Mesenchymal stem cell (in vitro differentiated cells and primary cell): ENCODE data around the gene PYGO2.

Source experiments
- DNase-seq: peaks from one replicate; pipeline ENCODE4 v3.0.0-alpha.2; 2013
- H2AFZ ChIP-seq: one replicate; pipeline ENCODE4 v1.6.1; 2013; ENCODE audit warnings: low read depth, mild to moderate bottlenecking, control low read depth, inconsistent platforms, low read length, moderate library complexity
- H2AK5ac ChIP-seq: 2 replicates; pipeline ENCODE4 v1.6.1; 2013; ENCODE audit warnings: low read length, moderate library complexity, mild to moderate bottlenecking, inconsistent platforms; ENCODE audit not compliant: severe bottlenecking
- H2BK120ac ChIP-seq: one replicate; pipeline ENCODE4 v1.6.1; 2013; ENCODE audit warnings: low read depth, mild to moderate bottlenecking, inconsistent platforms, low read length, moderate library complexity
- H2BK12ac ChIP-seq, 2 experiments: one replicate each; pipeline ENCODE4 v1.6.1; 2013; ENCODE audit warnings: inconsistent platforms in 2 of 2, low read length in 2 of 2, mild to moderate bottlenecking in 2 of 2, moderate library complexity in 2 of 2, control low read depth in 1 of 2
- H2BK15ac ChIP-seq: one replicate; pipeline ENCODE4 v1.6.1; 2013; ENCODE audit warnings: mild to moderate bottlenecking, low read depth, inconsistent platforms; ENCODE audit not compliant: poor library complexity, severe bottlenecking
- H2BK5ac ChIP-seq: 2 replicates; pipeline ENCODE4 v1.6.1; 2013; ENCODE audit warnings: low read depth, mild to moderate bottlenecking, low read length, control low read depth, inconsistent platforms; ENCODE audit not compliant: poor library complexity, severe bottlenecking
- H3K14ac ChIP-seq, 2 experiments: one replicate each; pipeline ENCODE4 v1.6.1; 2013; ENCODE audit warnings: inconsistent platforms in 2 of 2, low read length in 2 of 2, control low read depth in 1 of 2, mild to moderate bottlenecking in 1 of 2, moderate library complexity in 1 of 2
- H3K18ac ChIP-seq, 2 experiments: one replicate each; pipeline ENCODE4 v1.6.1; 2013; ENCODE audit warnings: inconsistent platforms in 2 of 2, low read length in 2 of 2, control low read depth in 1 of 2, low read depth in 1 of 2, mild to moderate bottlenecking in 1 of 2
- H3K23ac ChIP-seq, 2 experiments: one replicate each; pipeline ENCODE4 v1.6.1; 2013; ENCODE audit warnings: inconsistent platforms in 2 of 2, low read length in 2 of 2, mild to moderate bottlenecking in 2 of 2, moderate library complexity in 2 of 2, control low read depth in 1 of 2
- H3K27ac ChIP-seq: 2 replicates; pipeline ENCODE4 v1.5.1; 2013; ENCODE audit warnings: mild to moderate bottlenecking, moderate library complexity, low read length, control low read depth, inconsistent platforms; ENCODE audit not compliant: poor library complexity, severe bottlenecking
- H3K27me3 ChIP-seq, 2 experiments: 2 replicates each; pipeline versions ENCODE4 v1.6.1 to v1.7.0; 2013; ENCODE audit warnings: low read length in 2 of 2, mild to moderate bottlenecking in 2 of 2, moderate library complexity in 2 of 2, control low read depth in 1 of 2, inconsistent platforms in 1 of 2; ENCODE audit not compliant: control insufficient read depth in 1 of 2, insufficient read depth in 1 of 2
- H3K36me3 ChIP-seq, 2 experiments: 2 replicates each; pipeline versions ENCODE4 v1.6.1 to v1.7.0; 2013; ENCODE audit warnings: low read length in 2 of 2, control low read depth in 1 of 2, inconsistent platforms in 1 of 2, low read depth in 1 of 2, mild to moderate bottlenecking in 1 of 2; ENCODE audit not compliant: insufficient read depth in 2 of 2, control insufficient read depth in 1 of 2
- H3K4ac ChIP-seq, 2 experiments: one replicate each; pipeline ENCODE4 v1.6.1; 2013; ENCODE audit warnings: inconsistent platforms in 2 of 2, low read length in 2 of 2, mild to moderate bottlenecking in 2 of 2, moderate library complexity in 2 of 2, control low read depth in 1 of 2, low read depth in 1 of 2
- H3K4me1 ChIP-seq: 2 replicates; pipeline ENCODE4 v1.6.1; 2013; ENCODE audit warnings: low read depth, low read length, control low read depth; ENCODE audit not compliant: control insufficient read depth, insufficient read depth
- H3K4me2 ChIP-seq: 2 replicates; pipeline ENCODE4 v1.6.1; 2013; ENCODE audit warnings: low read length, mild to moderate bottlenecking, inconsistent platforms; ENCODE audit not compliant: poor library complexity, severe bottlenecking
- H3K4me3 ChIP-seq, 2 experiments: 2 replicates each; pipeline versions ENCODE4 v1.5.1 to v1.7.0; 2013; ENCODE audit warnings: low read length in 2 of 2, mild to moderate bottlenecking in 2 of 2, control low read depth in 1 of 2, low read depth in 1 of 2; ENCODE audit not compliant: insufficient read depth in 1 of 2
- H3K79me1 ChIP-seq: replicated peaks from 2 replicates; pipeline ENCODE4 v1.6.1; 2013; ENCODE audit warnings: mild to moderate bottlenecking, control low read depth, low read length, inconsistent platforms; ENCODE audit not compliant: poor library complexity, severe bottlenecking
- H3K9ac ChIP-seq: 2 replicates; pipeline ENCODE4 v1.7.0; 2013; ENCODE audit warnings: mild to moderate bottlenecking, low read length, moderate library complexity
- H3K9me3 ChIP-seq: 2 replicates; pipeline ENCODE4 v1.7.0; 2013; ENCODE audit warnings: mild to moderate bottlenecking, low read length; ENCODE audit not compliant: control insufficient read depth
- H4K8ac ChIP-seq: one replicate; pipeline ENCODE4 v1.6.1; 2013; ENCODE audit warnings: inconsistent platforms, mild to moderate bottlenecking, low read length, moderate library complexity
- H4K91ac ChIP-seq: one replicate; pipeline ENCODE4 v1.6.1; 2013; ENCODE audit warnings: mild to moderate bottlenecking, low read length, inconsistent platforms
- WGBS: methylation state at CpG from one replicate; pipeline ENCODE4 v1.1.7; 2013; ENCODE audit warnings: mixed read lengths; 5-methylcytosine and 5-hydroxymethylcytosine counted together

The PYGO2 gene

GRCh38 chr1:154925335-154926170, 36.0 kb downstream of the PYGO2 start:
- no peaks in the 10 kb centered on the region for H3K4me1 ChIP-seq
- H3K9ac ChIP-seq, result no peak overlapping the region
- no peak overlapping the region for H4K8ac ChIP-seq
- no peak overlapping the region for H3K27ac ChIP-seq
- no peaks in the 10 kb centered on the region for H3K9me3 ChIP-seq
- no peaks in the 10 kb centered on the region for H3K79me1 ChIP-seq
- H3K4ac ChIP-seq, result no peak overlapping the region
- H3K4me3 ChIP-seq, result no peak overlapping the region
- no peak overlapping the region for H2BK120ac ChIP-seq
- H4K91ac ChIP-seq, result no peak overlapping the region
- no peak overlapping the region for H2BK12ac ChIP-seq
- no peak overlapping the region for H2AK5ac ChIP-seq
- no peak overlapping the region for H3K18ac ChIP-seq
- peaks cover 41 to 69% of the 10 kb centered on the region in 2 experiments for H3K36me3 ChIP-seq
- no peak overlapping the region for H2BK5ac ChIP-seq
- H3K23ac ChIP-seq, result no peak overlapping the region
- 100% methylated on average over 3 of the region's 3 CpGs for WGBS
- H2BK15ac ChIP-seq, result no peak overlapping the region
- no peak for DNase-seq
- no peak overlapping the region for H3K4me2 ChIP-seq
- H3K14ac ChIP-seq, result no peak overlapping the region
- no peak overlapping the region for H2AFZ ChIP-seq
- no peaks in the 10 kb centered on the region for H3K27me3 ChIP-seq

DNA sequence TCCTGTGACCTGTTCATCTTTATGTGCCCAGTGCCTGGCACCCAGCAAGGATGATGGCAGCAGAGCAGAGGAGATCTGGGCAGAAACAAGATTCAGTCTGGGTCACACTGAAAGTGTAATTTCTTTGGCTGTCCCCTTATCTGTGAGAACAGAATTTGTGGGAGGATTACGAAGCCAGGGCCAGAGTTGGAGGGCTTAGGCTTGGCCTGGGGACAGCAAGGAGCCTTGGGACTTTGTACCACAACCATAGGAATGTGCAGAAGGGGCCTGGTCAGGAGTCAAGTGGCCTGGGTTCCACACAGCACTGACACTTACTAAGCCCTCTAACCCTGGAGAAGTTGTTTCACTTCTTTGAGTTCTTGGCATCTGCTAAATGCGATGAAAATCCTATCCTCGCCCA, 37.9 kb downstream of the PYGO2 start:
- H2BK5ac ChIP-seq, result no peak overlapping the region
- no peak overlapping the region for H4K8ac ChIP-seq

GRCh38 chr1:154913273-154913672, 48.3 kb downstream of the PYGO2 start:
- H3K79me1 ChIP-seq, result no peaks in the 10 kb centered on the region
- no peak overlapping the region for H2BK5ac ChIP-seq
- no peak overlapping the region for H2BK120ac ChIP-seq
- H3K4ac ChIP-seq, result no peak overlapping the region
- peaks cover 0 to 4% of the 10 kb centered on the region in 2 experiments for H3K27me3 ChIP-seq
- no peak overlapping the region for H4K91ac ChIP-seq
- peaks cover 11% of the 10 kb centered on the region for H3K9me3 ChIP-seq
- H2AK5ac ChIP-seq, result no peak overlapping the region
- H3K9ac ChIP-seq, result no peak overlapping the region
- H3K4me2 ChIP-seq, result no peak overlapping the region
- H3K36me3 ChIP-seq, result no peaks in the 10 kb centered on the region
- 100% methylated on average over 1 of the region's 3 CpGs for WGBS
- no peak overlapping the region for H3K14ac ChIP-seq
- H3K18ac ChIP-seq, result no peak overlapping the region
- no peak overlapping the region for H3K23ac ChIP-seq
- no peak overlapping the region for H3K27ac ChIP-seq
- no peak overlapping the region for H3K4me3 ChIP-seq
- no peak overlapping the region for H2BK15ac ChIP-seq
- DNase-seq, result no peak
- no peak overlapping the region for H2AFZ ChIP-seq
- H2BK12ac ChIP-seq, result no peak overlapping the region
- H3K4me1 ChIP-seq, result no peaks in the 10 kb centered on the region
- H4K8ac ChIP-seq, result no peak overlapping the region

More for the DNA sequence above, 37.9 kb downstream of the PYGO2 start:
- Histone ChIP-seq H3K79me1 (no peaks in the 10 kb centered on the region), H3K14ac (no peak overlapping the region), H3K9me3 (no peaks in the 10 kb centered on the region), H2BK120ac (no peak overlapping the region), H3K4ac (no peak overlapping the region), H2BK12ac (no peak overlapping the region), H3K27me3 (no peaks in the 10 kb centered on the region), H3K18ac (no peak overlapping the region), H3K27ac (no peak overlapping the region), H2AK5ac (no peak overlapping the region), H2AFZ (no peak overlapping the region), H3K4me3 (no peak overlapping the region), H3K23ac (no peak overlapping the region), H3K4me1 (no peaks in the 10 kb centered on the region), H3K9ac (no peak overlapping the region), H3K36me3 (peaks cover 38 to 55% of the 10 kb centered on the region in 2 experiments), H4K91ac (no peak overlapping the region), H2BK15ac (no peak overlapping the region), H3K4me2 (no peak overlapping the region)
- DNase-seq, result no peak
- 95% methylated on average over 3 of the region's 3 CpGs for WGBS

- H3K4me1 ChIP-seq, result no peaks in the 10 kb centered on the region
- H3K14ac ChIP-seq, result no peak overlapping the region
- 78% methylated on average over 2 of the region's 2 CpGs for WGBS
- peaks cover 0 to 5% of the 10 kb centered on the region in 2 experiments for H3K27me3 ChIP-seq
- H2BK12ac ChIP-seq, result no peak overlapping the region
- no peak overlapping the region for H2BK5ac ChIP-seq
- H3K18ac ChIP-seq, result no peak overlapping the region
- H4K91ac ChIP-seq, result no peak overlapping the region
- DNase-seq, result no peak
- no peak overlapping the region for H2BK15ac ChIP-seq
- no peak overlapping the region for H2AK5ac ChIP-seq
- H3K4me2 ChIP-seq, result no peak overlapping the region
- H3K23ac ChIP-seq, result no peak overlapping the region
- no peak overlapping the region for H2BK120ac ChIP-seq
- peaks cover 15% of the 10 kb centered on the region for H3K9me3 ChIP-seq
- no peaks in the 10 kb centered on the region for H3K79me1 ChIP-seq
- H3K36me3 ChIP-seq, result no peaks in the 10 kb centered on the region
- H4K8ac ChIP-seq, result peak overlapping the region; percentile 4
- no peak overlapping the region for H3K9ac ChIP-seq
- H3K4ac ChIP-seq, result no peak overlapping the region
- H2AFZ ChIP-seq, result no peak overlapping the region
- no peak overlapping the region for H3K27ac ChIP-seq
- H3K4me3 ChIP-seq, result no peak overlapping the region
These were observed 48.8 kb downstream of the PYGO2 start for GRCh38 chr1:154912755-154913154.
